Ecto neural progenitor cell (in vitro differentiated cells): ENCODE results near the gene CCDC43.
"Not testable (repeated sequence)": the region's sequence is repeated elsewhere in the genome, so short reads cannot be mapped to it uniquely, and the experiment has no call there.

Source experiments
- DNase-seq: peaks from one replicate; pipeline ENCODE4 v3.0.0-alpha.2; 2018; ENCODE audit warnings: low spot score

CCDC43 gene

DNA sequence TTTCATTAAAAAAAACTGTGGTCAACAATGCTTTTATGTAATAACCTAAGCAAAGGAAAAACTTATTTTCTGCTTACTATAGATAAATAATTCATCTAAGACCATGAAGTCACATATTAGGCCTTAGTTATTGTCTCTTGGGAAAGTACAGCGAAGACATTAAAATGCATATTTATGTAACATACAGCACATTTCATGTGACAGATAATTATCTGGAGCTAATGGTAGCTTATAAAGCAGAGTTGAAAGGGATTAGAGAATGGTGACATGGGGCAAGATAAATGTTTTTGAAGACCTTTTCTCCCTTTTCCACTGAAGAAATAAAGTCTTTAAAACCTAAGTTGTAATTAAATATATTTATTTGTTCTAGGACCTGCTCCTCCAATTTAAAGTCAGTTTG lies 23.6 kb downstream of the CCDC43 start:
- DNase-seq = no peak

DNA sequence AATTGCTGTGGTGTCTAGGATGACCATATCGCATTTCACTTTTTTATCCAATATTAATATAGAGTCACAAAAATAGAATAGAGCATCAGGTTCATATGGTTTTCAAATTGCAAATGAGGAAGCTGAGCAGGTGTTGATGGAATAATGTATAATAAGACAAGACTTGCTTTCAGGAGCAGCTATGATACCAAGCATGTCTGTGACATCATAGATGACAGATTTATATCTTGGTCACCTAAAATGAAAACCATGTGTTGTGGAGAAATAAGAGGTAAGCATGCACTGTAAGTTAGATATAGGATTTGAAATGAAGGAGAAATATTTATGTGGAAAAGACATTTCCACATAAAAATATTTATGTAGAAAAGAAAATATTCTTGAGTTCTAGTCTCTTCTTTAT lies 24.7 kb downstream of the CCDC43 start:
- DNase-seq = no peak

DNA sequence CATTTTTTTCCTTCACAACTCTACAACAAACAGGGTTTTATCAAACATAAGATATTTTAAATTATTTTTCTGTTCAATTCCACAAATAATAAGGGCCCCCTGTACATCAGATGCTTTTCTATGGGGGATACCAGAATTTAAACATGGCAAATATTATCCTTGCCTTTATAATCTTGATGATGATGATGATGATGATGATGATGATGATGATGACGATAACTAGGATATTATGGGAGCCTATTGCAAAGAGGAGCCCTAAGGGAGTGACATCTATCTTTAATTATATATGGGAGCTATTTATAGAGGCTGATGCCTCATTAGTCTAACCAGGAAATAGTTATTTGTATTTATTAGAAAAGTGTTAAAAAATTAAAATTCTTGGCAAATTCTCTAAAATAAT lies 26.5 kb downstream of the CCDC43 start:
- no peak for DNase-seq

DNA sequence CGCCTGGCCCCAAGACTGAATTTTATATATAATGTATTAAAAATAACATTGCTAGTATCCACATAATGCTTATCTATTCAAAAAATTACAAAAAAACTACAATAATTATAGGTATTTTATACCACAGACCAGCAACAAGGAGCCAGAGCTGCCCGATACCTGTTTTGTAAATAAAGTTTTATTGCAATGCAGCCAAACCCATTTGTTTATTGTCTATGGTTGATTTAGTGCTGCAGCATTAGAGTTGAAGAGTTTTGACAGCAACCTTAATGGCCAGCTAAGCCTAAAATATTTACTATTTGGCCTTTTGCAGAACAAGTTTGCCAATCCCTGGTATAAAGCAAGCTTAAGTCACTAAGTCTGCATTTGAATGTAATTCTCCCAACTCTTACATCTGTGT lies 27.7 kb downstream of the CCDC43 start:
- no peak for DNase-seq

DNA sequence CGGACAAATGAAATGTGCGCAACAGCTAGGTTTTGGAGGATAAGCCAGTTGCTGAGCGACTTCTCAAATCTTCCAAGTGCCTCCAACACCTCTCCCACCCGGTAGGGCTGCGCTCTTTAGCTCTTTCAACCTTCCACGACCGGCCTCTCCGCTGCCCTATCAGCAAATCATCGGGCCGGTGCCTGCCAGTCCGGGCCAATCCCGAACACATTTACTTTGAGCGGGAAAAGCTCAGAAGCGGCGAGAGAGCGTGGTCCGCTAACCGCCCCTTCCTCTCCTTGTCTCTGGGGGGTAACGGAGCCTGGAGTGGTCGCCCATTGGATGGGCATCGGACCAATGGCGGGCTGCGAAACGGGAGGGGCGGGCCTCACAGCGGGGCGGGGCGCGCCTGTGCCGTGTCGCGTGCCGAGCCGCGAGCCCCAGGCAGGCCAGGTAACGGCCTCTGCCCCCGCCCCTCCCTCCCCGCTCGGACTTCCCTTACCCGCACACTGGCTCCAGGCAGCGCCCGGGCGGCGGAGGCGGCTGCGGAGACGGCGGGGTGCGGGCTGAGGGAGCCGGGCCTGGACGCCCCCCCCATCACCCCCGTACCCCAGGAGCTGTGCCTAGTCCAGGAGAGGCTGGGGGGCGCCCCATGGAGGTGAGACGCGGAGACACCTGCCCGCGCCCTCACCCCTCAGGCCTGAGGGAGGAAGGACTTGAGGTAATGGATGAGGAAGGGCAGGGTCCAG lies 33.4 kb downstream of the CCDC43 start, which contains the start of gene MEIOC:
MEIOC (plus strand) TSS at position 486 of the 728 bp plus-strand sequence; CDS start at position 632, 146 bp downstream.
- peak; percentile 87 for DNase-seq

DNA sequence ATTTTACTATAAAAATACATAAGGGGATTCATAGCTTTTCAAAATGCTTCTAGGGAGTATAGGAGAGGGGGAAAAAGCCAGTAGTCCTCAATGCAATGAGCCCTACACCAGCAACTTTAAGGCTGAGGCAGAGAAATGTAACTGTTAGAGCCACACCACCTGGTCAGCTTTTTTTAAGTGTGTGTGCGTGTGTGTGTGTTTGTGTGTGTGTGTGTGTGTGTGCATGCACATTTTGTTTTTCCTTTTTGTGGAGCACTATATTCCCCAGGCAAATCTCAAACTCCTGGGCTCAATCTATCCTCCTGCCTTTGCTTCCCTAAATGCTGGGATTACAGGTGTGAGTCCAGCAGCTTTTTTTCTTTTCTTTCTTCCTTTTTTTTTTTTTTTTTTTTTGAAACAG lies 35.6 kb downstream of the CCDC43 start:
- DNase-seq = no peak

DNA sequence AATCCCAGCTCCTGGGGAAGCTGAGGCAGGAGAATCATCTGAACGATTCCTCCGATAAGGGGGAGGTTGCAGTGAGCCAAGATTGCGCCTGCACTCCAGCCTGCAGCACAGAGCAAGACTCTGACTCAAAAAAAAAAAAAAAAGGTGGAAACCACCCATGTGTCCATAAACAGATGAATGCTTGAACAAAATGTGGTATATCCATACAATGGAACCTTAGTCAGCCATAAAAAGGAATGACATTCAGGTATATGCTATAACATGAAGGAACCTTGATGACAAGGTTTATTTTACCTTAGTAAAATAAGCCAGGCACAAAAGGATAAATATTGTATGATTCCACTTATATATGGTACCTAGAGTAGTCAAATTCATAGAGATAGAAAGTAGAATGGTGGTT lies 36.2 kb downstream of the CCDC43 start:
- DNase-seq = no peak

DNA sequence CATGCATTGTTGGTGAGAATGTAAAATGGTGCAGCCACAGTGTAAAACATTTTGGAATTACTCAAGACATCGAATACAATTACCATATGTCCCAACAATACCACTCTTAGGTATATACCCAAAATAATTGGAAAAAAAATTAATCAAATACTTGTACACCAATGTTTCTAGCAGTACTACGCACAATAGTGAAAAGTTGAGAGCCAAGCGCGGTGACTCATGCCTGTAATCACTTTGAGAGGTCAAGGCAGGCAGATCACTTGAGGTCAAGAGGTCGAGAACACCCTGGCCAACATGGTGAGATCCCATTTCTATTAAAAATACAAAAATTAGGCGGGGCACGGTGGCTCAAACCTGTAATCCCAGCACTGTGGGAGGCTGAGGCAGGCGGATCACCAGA lies 36.8 kb downstream of the CCDC43 start:
- no peak for DNase-seq

DNA sequence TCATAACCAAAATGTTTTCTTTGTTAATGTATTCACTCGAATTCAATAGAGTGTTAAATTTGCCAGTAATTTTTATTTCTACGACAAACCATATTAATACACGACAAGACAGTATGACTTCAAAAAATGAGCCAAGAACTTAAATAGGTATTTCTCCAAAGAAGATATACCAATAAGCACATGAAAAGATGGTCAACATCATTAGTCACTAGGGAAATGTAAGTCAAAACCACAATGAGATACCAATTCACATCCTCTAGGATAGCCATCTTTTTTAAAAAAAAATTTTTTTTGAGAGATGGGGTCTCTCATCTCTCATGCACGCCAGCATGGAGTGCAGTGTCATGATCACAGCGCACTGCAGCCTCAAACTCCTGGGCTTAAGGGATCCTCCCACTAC lies 38.3 kb downstream of the CCDC43 start:
- DNase-seq = no peak

DNA sequence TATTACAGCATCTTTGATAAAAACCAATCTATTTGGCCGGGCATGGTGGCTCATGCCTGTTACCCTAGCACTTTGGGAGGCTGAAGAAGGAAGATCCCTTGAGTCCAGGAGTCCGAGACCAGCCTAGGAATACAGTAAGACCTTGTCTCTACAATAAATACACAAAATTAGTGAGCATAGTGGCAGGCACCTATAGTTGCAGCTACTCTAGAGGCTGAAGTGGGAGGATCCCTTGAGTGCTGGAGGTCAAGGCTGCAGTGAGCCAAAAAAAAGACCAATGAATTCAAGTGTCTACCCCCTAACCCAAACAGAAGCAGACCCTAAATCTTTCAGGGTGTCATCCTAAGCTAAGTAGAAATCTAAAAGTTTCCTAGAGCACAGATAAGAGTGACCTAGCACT lies 40.6 kb downstream of the CCDC43 start:
- DNase-seq = no peak

DNA sequence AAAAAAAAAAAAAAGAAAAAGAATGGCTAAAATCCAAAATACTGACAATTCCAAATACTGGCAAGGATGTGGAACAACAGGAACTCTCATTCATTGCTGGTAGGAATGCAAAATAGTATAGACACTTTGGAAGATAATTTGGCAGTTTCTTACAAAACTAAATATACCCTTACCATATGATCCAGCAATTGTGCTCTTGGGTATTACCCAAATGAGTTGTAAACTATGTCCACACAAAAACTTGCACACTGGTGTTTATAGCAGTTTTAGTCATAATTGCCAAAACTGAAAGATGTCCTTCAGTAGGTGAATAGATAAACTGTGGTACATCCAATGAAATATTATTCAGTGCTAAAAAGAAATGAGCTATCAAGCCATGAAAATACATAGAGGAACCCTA lies 41.8 kb downstream of the CCDC43 start:
- no peak for DNase-seq

DNA sequence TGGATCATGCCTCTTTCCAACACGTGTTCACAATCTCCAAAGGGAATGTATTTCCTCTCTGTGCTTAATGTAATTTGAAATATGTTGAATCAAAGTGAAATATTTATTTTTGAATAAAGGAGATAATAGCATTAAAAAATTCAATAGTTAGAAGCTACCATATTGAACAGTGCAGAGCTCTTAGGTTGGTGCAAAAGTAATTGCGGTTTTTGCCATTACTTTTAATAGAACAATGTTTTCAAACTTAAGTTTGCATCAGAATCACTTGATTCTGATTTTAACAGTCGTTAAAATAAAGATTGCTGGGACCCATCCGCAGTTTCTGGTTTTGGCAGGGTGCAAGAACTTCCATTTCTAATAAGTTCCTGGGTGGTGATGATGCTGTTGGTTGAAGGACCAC lies 43.3 kb downstream of the CCDC43 start:
- no peak for DNase-seq

DNA sequence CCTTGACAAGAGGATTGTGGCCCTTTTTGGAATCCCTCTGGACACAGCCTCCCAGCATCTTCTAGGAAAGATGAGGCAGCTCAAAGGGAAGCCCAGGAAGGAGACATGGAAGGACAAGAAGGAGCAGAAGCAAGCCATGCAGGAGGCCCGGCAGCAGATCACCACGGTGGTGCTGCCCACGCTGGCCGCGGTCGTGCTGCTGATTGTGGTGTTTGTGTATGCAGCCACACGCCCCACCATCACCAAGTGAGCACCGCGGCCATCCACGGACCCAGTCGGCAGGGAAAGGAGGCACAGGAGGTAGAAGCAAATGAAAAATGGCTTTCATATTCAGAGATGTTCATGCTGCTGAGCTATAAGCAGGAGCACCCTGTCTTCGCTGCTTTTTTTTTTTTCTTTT lies 44.2 kb downstream of the CCDC43 start:
- no peak for DNase-seq

DNA sequence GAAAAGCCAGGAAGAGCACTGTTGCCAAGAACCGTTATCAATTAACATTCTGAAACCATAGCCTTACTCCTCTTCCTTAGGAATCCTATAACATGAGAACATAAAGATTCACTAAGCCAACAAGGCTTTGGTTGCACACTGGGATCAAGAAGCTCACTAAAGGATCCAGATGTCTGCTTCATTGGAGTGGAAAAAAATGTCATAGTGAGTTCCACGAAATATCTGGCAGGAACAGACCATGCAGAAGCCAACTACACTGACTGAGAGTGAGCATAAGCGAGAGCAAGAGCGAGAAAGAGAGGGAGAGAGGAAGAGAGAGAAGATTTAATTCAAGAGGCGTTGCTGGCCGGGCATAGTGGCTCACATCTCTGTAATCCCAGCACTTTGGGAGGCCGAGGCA lies 46.7 kb downstream of the CCDC43 start:
- no peak for DNase-seq

DNA sequence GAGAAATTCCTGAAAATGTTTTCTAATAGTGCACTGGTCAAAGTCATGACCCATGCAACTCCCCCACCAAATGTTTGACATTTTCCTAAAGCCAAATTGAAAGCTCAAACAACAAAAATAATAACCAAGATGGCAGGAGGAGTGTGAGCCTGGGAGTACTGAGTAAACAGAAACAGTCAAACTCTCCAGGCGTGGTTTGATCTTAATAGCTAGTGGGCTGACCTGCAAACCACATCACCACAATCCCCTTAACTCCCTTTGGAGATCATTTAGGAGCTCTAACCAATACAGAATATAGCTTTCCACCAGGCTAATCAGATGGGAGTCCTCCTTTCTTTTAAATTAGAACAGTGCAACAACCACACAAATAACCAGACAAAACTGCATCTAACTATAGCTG lies 52.5 kb downstream of the CCDC43 start:
- no peak for DNase-seq

DNA sequence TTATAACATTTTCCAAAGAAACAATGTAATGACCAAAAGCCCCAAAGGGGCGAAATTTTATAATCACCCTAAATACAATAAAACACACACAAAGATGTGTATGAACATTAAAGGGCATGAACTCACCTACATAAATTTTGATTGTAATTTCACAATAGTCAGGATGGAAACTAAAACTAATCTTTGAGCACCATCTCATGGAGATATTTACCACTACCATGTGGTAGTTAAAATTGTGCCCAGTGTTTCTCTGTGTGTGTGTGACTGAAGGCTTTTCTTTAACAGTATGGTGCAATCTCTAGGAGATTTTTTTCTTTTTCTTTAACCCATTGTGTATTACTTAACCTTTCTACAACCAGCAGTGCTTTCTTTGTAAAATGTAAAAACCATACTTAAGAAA lies 53.0 kb downstream of the CCDC43 start:
- no peak for DNase-seq

DNA sequence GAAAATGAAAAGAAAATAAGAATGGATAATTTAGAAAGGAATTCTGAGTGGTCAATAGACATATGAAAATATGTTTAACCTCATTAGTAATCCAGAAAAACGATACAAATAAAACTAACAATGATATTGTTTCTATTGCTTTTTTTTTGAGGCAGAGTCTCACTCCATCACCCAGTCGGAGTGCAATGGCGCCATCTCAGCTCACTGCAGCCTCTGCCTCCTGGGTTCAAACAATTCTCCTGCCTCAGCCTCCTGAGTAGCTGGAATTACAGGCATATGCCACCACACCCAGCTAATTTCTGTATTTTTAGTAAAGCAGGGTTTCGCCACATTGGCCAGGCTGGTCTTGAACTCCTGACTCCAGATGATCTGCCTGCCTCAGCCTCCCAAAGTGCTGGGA lies 55.2 kb downstream of the CCDC43 start:
- not testable (repeated sequence) for DNase-seq

DNA sequence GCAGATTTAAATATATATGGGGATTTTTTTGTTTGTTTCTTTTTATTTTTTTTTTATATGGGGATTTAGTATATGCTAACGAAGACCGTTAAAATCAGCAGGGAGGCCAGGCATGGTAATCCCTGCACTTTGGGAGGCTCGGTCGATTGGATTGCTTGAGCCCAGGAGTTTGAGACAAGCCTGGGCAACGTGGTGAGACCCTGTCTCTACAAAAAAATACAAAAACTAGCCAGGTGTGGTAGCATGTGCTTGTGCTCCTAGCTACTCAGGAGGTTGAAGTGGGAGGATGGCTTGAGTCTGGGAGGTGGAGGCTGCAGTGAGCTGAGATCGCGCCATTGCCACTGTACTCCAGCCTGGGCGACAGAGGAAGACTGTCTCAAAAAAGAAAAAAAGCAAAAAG lies 55.6 kb downstream of the CCDC43 start:
- DNase-seq = no peak

DNA sequence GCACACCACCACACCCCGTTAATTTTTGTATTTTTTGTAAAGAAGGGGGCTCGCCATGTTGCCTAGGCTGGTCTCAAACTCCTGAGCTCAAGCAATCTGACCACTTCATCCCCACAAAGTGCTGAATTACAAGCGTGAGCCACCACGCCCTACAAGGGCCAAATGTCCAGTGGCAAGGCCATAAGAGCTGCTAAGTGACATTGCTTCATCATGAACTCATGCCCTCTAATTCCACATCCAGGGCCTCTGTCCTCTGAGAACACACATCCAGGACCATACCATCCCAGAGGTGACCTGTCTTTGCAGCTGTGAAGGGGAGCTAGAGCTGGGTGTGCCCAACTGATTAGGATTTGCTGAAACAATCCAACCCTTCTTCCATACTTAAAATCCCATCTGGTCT lies 58.9 kb downstream of the CCDC43 start:
- no peak for DNase-seq

DNA sequence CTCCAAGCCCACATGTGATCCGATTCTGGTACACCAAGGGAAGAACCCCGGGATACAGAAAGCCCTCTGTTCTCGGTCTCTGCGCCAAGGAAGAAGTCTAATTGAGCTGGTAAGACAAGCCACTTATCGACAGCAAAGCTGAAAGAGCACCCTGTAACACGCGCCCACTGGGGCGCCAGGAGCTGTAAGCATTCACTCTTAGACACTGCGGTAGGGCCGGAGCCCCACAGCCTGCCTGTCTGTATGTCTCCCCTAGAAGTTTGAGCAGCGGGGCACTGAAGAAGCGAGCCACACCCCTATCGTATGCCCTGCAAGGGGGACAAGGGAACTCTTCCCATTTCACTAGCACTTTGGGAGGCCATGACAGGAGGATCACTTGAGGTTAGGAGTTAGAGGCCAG lies 60.3 kb downstream of the CCDC43 start:
- DNase-seq = no peak

DNA sequence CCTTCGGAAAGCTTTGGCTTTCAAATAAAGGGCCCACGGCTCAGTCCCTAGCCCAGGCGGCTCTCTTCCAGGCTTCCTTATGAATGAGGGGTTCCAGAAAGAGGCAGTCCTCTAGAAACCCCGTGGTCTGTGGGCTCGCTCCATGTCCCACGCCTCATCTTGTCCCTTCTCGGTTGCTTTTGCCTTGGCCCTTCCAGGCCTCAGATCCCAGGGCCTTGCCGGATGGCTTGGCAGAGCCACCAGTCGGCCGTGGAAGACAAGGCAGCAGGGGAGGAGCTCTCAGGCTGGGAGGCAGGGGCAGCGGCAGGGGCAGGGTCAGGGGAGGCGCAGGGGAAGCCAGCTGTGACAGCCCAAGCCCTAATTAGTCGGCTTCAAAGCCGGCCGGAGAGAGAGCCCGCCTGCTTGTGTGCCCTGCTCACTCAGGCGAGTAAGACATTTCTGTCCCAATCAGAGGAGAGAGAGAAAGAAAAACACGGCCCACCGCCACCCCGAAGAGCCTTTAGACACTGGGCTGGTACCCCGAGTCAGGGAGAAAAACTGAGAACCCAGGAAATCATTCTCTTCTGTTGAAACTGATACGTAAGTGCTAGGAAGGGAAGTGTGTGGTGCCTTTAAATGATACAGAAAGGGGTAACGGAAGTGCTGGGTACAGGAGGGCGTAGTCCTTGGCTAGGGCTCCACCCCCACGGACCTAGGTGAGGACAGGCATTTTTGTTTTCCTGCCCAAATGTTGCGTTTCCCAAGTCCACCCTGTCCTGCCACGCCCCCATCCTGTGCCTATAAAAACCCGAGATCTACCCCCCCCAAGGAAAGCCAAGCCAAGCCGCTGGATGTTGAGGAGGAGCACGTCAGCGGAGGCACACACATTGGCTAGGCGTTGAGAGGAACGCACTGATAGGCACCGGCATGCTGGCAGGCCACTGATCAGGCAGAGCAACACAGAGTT lies 61.1 kb downstream of the CCDC43 start:
- peak; percentile 96 for DNase-seq

DNA sequence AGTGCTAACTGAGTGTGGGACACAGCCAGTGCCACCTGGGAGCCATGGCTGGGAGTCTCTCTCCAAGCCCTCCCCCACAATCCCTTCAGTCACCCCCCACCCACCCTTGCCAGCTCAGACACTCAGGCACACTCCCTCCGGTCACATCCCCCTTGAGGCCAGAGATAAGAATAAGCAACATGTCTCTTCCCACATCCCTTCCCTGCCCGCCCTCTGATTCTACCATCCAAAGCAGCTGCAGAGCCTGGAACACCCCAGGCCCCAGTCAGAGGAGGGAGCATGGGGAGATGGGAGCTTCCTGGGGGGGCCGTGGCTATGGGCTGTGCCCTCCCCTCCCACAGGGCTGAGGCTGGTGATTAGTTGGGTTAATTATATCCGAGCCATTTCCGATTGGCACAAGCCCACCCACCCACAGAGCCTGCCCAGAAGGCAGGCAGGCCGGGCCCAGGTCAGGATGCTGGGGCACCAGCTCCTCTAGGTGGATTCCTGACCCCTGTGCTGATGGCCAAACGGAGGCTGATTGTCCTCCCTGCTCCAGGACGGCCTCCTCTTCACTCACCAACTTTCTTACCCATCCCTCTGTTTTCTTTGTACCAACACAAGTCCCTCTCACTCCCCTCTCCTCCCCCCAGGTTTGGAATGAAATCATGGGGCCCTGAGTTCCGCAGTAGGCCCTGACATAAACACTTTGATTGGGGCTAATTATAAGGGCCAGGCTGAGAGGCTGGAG lies 61.9 kb downstream of the CCDC43 start:
- DNase-seq = peak; percentile 65
